D341Med (cell line): ENCODE measurements around the gene TMEM147.

Experiments used
- DNase-seq: peaks from one replicate; pipeline ENCODE4 v3.0.0; 2012; ENCODE audit warnings: low spot score

Gene TMEM147, protein sequence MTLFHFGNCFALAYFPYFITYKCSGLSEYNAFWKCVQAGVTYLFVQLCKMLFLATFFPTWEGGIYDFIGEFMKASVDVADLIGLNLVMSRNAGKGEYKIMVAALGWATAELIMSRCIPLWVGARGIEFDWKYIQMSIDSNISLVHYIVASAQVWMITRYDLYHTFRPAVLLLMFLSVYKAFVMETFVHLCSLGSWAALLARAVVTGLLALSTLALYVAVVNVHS

DNA sequence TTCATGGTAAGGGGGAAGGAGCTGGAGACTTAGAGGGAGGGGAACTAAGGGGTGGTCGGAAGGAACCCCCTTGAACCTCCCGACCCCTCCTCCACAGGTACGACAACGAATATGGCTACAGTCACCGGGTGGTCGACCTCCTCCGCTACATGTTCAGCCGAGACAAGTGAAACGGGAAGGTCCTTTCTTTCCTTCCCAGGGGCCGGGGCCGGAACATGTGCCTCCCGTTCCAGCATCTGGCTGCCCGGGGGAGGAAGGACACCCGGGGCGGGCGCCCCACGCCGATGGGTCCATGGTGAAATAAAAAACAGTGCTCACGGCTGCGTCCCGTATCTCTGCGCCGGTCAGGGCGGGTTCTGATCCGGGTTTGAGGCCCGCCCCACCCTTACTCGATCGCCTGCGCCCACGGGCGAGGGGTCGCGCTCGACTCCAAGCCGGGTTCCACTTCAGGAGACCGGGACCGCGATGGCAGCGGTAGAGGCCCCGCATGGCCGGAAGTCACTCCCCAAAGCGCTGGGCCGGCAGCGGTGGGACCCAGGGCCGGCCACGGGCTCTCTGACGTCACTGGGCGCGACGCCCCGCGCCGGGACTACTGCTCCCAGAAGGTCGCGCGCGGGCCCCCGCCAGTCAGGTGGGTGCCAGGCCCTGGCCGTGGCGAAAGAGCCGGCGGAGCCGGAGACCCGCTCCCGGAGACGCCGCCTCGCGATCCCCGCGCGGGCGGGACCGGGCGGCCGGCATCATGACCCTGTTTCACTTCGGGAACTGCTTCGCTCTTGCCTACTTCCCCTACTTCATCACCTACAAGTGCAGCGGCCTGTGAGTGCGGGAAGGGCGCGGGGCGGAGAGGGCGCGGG, at the start of gene TMEM147:
Gene TMEM147 (plus strand): TSS at position 626 of the 854 bp plus-strand sequence. CDS start 114 bp downstream, at position 740.
- DNase-seq: peak; percentile 99

DNA sequence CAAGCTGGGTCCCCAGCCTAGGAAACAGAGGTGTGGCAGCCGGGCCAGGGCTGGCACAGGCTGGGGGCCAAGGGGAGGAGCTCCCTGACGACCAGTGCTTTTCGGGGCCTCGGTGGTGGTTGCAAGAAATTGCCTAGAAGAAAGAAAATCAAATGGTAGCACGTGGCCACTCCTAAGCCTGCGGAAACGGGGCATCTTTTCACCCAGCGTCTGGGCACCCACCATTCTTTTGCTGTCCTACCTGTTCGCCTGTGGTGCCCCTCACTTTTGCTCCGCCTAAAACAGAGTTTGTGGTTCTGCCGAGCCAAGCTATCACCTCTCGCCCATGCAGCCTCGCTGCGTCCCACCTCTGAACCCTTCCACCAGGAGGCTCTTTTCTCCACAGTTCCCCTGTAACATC, 48.0 kb upstream of the TMEM147 start:
- DNase-seq: no peak

DNA sequence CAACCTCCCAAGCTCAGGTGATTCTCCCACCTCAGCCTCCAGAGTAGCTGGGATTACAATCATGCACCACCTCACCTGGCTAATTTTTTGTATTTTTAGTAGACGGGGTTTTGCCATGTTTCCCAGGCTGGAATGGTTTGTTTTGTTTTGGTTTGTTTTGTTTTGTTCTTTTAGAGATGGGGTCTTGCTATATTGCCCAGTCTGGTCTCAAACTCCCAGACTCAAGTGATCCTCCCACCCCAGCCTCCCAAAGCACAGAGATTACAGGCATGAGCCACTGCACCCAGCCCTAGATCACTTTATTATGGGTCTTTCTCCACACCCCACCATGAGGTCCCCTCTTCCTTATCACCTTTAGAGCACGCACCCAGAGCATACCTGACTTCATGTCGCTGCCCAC, 47.2 kb upstream of the TMEM147 start:
- no peak for DNase-seq

DNA sequence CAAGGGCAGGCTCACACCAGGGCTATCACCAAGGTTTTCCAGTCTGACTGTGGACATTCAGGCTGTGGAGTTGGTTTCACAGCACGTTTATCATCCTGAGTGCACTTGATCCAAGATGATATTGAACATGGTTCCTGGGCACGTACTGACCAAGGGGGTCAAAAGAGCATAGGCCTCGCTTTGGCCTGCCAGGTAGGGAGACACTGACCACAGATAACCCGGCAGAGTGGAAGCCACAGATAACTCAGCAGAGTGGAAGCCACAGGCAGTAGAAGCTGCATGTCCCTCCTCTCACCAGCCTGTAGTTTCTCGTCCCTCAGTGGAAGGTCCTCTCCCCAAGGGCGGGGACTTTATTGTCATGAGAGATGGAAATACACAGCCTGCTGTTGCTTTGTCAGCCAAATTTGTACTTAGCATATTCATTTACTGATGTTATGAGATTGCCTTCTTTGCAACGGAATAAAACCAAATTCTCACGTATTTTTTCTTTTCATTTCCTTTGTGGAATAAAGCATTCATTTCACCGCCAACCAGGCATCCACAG, 46.4 kb upstream of the TMEM147 start:
- DNase-seq: no peak

DNA sequence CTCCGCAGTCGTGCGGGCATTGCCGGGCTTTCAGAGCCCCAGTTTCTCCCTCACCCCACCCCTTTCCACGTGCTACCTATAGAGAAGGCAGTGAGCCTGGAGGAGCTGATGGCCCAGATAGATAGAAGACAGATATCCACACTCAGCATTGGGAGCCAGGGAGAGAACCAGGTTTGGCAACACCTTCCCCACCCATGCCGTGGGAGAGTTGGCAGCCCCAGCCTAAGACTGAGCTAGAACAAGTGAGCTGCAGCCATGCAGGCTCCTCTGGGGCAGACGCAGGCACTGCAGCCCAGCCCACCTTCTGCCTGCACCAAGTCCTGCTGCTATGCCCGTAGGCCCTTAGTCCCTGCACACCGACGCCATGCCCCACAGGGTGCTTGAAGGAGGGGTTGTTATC, 44.8 kb upstream of the TMEM147 start:
- DNase-seq: no peak

DNA sequence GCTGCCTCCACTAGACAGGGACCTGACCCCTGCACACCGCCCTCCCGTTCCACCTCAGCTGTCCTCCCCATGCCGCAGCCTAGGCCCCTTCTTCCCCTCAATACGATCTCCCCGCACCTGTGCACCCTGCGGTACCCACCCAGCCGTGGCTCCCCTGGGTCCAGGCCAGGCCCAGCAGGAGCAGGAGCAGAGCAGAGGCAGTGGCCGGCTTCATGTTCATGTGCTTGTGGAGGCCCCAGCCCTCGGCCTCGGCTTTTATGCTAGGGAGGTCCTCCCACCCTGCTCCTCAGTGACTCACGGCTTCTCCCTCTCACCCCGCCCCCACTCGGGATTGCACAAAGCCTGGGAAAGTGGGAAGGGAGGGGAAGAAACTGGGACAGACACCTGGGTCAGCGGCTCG, 43.7 kb upstream of the TMEM147 start:
- no peak for DNase-seq

DNA sequence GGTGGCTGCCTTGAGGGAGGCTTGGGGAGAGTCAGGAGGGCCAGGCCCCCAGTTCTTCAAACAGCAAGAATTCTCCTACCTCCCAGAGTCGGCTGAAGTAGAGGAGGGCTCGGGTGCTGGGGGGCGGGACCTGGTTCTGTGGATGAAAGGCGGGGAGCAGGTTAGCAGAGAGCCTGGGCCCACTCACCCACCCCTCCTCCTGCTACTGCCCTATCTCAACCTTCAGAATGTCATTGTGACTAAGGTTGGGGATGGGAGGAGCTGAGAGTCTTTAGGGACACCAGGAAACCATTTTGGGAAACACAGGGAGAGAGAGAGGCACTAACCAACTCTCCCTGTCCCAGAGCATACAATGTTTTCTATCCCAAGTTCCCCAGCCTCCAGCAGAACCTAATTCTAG, 42.7 kb upstream of the TMEM147 start:
- no peak for DNase-seq

DNA sequence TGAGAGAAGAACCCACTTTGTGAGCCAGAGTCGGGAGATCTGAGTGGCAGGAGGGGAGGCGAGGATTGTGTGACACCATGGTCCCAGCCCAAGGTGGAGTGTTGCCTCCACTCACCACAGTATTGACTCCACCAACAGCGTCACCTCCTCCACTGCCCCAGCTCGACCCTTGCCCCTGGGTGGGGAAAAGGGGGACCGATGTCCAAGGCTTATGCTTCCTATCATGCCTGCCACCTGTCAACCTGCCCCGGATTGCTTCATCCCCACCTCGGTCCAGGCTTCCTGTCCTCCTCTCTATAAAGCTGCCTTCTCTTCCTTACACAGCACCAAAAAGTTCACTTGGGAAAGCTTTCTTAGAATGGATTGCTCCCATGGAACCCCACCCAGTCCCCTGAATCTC, 39.4 kb upstream of the TMEM147 start:
- no peak for DNase-seq

DNA sequence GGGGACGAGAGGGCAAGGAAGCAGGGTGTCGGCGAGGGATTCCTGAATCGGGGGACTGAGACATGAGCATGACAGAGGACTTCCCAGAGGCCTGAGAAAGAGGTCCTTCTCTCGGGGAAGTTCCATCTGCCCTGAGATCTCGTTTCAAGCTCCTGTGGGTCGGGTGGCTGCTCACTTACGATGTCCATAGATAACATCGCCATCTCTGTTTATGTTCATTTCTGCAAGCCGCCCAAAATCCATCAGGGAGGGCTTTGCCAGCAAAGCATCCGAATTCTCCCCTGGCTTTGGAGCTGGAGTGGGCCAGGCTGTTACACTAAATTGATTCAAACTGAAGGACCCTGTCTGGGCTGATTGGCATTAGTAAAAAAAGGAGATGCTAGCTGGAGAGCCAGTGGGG, 37.9 kb upstream of the TMEM147 start:
- no peak for DNase-seq

DNA sequence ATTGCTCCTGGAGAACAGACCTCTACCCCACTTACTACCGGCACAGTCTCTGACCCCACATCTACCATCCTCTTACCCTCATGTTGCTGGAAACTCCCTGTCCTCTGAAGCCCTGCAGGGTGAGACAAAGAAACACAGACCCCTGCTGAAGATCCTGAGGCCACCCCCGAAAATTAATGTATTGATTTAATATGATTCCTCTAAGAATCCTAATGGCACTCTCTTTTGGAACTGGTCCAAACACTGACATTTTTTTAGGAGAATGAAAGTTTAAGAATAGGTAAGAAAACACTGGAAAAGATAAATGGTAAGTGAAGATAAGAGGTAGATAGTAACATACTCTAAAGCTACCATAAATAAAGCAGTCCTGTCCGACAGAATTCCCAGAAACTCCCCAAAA, 37.3 kb upstream of the TMEM147 start:
- no peak for DNase-seq

DNA sequence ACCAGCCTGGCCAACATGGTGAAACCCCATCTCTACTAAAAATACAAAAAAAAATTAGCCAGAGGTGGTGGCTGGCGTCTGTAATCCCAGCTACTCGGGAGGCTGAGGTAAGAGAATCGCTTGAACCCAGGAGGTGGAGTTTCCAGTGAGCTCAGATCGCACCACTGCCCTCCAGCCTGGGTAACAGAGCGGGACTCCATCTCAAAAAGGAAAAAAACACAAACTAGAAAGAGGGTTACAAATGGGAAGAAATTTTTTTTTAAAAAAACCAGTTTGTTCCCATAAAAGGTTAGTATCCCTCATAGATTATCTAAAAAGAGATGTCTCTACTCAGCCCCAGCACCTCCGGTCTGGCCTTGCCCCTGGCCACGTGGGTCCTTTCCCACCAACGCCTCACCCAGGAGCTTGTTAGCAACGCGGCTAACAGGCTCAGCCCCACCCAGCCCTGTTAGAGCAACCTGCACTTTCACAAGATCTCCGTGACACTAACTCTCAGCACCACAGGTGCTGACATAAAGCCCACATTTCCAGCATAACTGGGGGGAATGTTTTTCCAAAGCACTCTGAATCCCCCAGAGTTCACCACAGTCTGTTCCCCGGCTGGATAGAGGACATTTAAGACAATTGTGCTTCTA, 36.3 kb upstream of the TMEM147 start:
- no peak for DNase-seq

DNA sequence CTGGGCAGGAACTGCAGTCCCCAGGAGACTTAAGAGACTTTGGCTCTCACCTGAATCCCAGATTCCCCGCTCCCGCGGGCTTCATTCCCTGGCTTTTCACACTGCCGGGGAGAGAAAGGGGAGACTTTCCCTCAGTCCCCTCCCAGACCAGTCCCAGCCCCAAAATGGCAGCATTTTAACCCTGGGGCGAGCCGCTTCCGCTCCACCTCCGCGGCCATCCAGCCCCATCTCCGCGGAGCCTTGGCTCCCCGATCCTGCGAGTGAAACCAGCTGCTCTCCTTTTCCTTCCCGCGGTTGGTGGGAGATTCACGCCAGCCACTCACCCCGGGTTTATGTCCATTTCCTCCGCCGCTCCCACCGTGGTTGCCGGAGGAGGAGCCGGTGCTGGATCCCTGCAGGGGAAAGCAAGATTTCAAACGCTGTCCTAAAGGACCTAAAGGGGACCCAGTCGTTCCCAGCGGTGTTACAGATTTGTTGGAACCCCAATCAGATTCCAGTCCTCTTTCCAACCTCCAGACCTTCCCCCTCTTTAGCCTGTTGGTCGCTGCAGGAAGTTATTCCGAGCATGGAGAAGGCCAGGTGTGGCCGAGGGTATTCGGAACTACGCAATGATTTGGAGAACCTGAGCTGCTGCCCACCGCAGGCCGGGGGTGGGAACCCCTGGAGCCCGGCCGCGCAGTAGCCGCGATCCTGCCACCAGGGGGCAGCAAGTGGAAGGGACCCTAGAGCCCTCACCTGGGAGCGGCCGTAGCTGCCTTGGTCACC, 35.4 kb upstream of the TMEM147 start:
- DNase-seq: peak; percentile 90

DNA sequence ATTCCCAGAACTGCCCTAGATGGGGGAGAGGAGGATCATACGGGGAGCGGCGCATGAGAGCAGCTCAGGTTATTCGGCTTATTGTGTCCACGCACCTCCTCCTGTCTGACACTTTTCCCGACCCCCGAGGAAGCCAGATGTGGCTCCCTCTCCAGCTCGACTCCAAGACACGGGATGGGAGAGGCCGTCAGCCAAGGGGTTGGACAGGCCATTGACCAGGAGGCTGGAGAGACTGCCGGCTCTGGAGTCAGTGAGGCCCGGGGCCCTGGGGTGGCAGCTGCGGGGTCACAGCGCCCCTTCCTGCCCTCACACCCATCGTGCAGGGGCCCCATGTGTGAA, 34.8 kb upstream of the TMEM147 start:
- DNase-seq: no peak

DNA sequence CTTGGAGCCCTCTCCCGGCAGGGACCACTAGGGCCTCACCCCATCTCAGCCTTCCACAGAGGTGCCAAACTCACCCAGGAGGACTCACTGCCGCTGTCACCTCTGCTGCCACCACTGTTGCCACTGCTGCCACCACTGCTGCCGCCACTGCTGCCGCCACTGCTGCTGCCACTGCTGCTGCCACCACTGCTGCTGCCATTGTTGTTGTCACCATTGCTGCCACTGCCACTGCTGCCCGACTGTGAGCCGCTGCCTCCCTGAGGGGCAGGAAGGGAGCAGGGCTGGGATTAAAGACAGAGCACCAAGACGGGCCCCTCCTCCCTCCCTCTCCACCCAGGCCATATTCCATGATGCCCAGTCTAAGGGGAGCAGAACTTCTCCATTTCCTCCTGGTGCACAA, 34.1 kb upstream of the TMEM147 start:
- no peak for DNase-seq

DNA sequence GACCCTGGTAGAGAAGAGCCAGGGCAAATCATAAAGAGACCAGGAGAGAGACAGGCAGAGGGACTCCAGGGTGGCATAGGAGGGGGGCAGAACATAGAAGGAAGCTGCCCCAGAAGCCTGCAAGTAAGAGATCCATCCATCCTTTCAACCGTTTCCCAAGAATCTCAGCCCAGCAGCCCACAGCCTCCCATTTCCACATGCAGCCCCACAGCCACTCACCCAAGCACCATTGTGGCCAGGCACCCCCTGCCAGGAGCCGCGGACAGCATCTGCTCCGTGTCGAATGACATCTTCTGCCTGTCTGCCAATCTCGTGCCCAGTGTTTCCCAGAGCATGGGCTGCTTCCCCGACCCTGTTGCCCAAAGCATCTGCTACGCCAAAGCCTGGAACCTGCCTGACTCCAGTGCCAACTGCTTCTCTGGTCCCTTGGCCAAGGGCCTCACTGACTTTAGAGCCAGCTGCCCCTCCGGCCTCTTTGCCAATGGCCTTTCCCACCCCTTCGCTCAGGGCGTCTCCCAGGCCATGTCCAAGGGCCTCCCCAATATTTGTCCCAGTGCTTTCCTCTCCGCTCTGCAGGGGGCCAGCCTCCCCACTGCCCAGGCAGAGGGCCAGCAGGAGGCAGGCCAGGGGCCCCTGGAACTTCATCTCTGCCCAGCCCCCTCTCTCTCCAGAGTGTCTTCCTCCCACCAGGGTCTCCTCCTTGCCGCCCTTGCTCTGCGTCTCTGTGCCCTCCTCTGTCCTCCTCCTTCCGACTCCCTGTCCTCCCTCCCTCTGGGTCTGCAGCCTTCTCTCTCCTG, 32.4 kb upstream of the TMEM147 start:
- DNase-seq: no peak

DNA sequence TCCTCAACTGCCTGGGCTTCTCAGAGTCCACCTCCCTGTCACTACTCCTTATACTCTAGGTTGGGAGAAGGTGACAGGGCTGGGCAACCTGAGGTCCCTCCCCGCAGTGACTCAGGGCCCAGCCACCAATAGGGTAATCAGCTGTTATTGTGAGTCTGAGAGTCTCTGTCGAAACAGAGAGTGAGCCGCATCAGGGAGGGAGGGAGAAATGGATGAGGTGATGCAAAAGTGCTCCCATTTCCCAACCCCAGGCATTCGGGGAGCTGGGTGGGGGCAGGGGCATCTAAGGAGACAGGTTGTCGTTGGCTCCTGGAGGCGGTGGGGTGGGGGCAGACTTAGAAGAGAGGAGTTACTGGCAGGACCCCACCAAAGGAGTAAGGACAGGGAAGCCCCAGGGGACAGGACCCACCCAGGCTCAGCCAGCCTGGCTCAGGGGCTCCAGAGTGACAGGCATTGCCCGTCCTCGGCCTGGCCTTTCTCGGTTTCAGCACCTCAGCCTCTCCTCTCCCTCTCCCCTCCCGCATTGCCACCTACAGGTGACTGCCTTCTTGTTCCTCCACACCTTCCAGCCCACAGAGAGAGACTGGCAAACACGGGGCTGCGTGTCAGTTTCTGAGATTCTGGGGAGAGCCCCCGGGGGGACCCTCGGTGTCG, 31.7 kb upstream of the TMEM147 start, which contains the start of gene DMKN:
Gene DMKN (minus strand): TSS at position 22 of the 654 bp plus-strand sequence. CDS start 174 bp downstream, outside the sequence.
- DNase-seq: no peak

DNA sequence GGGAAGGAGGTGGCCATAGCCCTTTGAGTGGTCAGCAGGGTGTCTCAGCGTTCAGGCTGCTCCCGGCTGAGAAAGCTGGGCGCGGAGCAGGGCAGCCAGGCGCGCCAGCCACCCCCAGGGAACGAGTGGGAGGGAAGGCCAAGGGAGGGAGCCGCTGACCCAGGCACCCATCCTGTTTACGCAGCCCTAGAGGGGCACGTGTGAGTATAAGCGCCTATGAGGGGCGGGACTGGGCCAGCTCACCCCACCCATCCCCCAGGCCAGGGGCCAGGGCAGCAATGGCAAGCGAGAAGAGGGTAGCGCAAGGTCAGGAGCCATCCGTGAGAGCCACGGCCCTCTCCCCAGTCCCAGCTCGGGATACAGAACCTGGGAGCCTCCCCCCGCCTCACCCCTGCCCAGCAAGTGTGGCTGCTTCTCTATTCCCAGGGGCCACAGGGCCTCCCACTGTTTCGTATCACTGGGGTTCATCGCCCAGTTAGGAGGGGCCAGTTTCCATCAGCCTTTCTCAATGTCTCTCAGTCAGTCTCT, 31.1 kb upstream of the TMEM147 start:
- no peak for DNase-seq

DNA sequence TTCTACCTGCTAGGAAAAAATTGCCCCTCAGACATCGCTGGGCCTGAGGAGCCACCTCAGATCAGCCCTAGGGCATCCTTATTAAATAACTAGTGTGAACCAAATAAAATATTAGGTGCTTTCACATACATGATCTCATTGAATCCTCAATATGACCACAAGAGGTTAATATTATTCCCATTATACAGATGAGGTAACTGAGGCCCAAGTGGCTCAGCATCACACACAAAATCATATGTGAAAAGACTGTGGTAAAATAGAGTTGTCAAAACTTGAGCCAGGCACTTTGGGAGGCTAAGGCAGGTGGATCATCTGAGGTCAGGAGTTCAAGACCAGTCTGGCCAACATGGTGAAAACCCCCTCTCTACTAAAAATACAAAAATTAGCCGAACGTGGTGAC, 29.1 kb upstream of the TMEM147 start:
- no peak for DNase-seq

DNA sequence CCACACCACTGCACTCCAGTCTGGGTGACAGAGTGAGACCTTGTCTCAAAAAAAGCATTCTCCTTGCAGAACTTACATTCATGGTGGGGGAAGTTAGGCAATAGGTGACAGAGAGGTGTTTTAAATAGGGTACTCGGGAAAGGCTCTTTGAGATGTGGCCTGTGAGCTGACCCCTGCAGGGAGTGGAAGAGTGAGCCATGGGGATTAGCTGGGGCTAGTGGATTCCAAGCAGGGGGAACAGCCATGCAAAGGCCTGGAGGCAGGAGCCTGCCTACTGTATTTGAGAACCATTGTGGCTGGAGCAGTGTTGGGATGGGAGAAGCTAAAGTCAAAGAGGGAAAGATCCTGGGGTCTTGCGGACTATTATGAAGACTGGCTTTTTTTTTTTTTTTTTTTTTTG, 28.1 kb upstream of the TMEM147 start:
- no peak for DNase-seq

DNA sequence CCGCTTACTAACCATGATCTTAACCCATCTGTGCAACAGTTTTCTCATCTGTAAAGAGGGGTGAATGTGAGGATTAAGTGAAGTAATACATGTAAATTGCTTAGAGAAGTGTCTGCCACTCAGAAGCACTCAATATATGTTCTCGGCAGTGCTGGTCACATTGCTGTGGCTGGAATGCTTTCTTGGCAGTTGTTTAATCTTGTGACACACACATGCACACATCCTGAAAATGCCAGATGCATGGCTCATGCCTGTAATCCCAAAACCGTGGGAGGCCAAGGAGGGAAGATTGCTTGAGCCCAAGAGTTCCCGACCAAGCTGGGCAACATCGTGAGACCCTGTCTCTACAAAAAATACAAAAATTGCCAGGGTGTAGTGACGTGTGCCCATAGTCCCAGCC, 27.1 kb upstream of the TMEM147 start:
- no peak for DNase-seq

DNA sequence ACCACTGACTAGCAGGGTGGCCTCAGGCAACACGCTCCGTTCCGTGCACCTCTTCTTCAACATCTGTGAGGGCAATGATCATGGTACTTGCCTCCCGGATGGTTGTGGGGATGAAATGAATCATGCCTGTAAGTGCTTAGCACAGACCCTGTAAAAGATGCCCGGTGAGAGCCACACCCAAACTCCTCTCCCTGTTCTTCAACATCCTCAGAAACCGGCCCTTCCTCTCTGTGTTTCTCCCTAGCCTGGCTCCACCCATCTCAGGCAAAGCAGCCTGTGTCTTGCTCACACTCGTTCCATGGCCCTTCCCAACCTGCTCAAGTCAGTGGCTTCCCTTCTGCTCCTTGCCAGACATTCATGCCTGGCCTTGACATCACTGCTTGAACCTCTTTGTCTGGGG, 26.1 kb upstream of the TMEM147 start:
- DNase-seq: no peak
